ENCODE results near the gene SP1.

The SP1 gene

DNA sequence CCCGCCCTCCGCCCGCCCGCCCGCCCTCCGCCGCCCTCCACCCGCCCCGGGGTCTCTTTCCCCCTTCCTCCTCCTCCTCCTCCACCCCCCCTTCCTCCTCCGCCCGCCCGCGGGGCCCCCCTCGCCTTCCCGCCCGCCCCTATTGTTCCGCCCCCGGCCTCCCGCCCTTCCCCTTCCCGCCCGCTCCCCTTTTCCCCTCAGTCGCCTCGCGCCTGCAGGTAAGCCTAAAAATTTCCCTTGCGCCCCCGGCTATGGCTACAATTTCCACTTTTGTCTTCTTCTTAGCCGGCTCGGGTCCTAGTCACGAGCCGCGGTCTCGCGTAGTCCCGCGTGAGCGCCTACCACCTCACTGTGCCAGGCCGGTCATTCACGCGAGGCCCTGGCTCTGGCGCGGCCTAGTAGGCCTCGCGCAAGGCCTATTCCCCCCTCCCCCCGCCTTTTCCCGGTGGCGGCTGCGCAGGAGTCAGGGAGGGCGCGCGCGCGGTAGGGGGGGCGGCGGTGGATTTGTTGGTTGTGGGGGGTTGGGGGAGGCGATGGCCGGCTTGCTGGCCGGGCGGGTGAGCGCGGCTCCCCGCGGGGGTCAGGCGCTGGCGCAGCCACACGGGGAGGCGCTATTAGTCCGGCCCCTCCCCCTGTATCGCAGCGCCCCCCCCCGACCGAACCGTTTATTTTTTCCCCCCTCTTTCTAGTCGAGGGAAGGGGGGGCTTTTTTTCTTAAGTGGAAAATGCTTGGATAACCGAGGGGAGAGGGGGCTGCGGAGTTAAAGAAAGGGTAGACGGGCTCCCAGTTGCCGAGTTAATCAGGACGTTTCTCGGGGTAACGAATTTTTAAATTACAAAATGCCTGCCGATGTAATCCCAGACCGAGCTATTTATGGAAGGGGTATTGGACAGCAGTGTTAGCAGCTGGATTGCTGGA, 72.4 kb downstream of the SP1 start:
- DNase-seq: peak; percentile 88

DNA sequence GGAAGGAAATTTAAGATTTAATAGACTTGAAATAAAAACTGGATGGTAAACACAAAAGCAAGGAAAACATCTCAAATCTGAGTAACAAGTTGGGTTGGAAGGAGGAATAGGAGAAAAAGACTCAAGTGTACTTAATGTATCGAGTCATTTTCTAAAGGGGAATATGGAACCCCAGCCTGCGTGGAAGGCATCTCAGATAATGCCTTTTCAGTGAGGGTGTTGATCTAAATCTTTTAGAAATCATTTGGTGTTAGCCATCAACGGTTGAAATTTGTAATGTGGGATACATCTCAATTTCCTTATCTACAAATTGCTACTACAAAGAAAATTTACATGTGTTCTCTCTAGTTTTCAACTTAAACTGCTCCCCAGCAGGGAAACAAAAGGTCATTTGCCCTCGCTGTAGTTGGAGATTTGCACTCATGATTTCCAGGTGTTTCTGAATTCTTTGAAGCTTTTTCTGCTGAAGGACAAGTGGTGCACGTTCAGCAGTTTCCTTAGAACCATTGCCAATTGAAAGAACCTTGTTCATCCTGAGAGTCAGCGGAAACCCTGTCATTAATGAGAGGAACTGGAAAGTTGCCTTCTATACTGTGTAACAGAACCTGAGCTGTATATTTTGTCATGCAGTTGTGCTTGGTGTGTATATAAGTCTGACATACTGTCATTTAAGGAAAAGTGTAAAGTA, 74.1 kb downstream of the SP1 start:
- no peak for DNase-seq

DNA sequence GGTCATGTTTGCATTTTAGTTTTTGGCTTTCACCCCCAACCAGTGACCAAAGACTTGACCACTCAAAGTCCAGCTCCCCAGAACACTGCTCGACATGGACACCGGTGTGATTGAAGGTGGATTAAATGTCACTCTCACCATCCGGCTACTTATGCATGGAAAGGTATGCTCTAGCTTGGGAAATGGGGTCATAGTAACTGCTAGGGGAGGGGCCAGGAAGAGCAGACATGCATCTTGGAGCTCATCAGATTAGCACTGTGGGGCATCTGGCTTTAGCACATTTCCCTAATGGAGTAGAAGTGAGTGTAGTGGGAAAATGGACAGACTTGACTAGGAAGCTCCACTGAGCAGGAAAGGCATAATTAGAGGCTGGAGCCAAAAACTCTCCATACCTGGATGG, 74.7 kb downstream of the SP1 start:
- no peak for DNase-seq

DNA sequence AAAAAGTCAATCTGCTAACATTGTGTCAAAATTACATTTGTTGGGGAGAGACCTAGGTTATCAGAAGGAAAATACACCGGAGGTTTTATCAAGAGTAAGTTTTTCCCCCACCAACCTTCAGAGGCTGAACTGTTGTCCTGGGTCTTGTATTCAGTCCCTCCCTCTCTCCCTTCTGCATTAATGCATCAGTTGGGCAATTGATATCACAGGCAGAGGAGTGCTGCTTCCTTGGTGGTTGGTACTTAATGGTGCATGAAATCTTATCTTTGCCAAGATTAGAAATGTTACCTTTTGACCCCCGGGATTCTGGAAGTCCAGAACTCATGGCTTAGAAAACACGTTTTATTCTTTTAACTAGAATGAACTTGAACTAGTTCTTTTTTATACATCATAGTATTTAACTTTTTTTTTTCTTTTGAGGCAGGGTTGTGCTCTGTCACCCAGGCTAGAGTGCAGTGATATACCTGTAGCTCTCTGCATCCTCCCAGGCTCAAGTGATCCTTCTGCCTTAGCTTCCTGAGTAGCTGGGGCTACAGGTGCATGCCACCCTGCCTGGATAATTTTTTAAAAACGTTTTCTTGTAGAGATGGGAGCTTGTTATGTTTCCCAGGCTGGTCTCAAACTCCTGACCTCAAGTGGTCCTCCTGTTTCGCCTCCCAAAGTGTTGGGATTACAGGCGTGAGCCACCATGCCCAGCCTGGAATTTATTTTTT, 76.8 kb downstream of the SP1 start:
- DNase-seq: no peak

DNA sequence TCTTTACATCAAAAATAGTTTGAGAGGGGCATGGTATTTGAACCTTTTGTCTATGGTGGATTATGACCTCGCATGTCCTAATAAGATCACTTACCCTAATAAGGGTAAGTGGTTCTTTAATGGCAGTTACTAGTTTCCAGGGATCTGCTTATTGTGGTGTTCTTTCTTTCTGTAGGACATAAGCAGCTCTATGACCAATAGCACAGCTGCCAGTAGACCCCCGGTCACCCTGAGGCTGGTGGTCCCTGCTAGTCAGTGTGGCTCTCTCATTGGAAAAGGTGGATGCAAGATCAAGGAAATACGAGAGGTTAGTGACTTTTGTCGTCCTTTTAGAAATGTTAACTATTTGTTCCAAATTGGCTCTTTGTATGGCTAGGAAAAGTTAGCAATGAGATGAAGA, 79.1 kb downstream of the SP1 start:
- DNase-seq: no peak

DNA sequence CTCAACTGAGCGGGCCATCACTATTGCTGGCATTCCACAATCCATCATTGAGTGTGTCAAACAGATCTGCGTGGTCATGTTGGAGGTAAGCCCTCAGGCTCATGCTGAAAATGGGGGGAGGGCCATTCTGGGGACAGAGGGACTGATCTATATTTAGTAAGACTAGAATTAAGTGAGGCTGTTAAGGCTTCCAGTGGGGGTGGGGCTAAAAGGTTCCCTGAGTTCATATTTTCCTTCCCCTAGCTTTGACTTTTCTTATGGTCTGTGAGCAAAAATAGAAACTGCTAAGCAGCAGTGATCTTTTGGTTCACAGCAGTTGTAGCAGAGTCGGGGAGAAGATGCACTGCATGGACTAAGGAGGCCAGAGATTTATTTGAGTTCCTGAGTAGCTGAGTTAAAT, 81.1 kb downstream of the SP1 start:
- no peak for DNase-seq

DNA sequence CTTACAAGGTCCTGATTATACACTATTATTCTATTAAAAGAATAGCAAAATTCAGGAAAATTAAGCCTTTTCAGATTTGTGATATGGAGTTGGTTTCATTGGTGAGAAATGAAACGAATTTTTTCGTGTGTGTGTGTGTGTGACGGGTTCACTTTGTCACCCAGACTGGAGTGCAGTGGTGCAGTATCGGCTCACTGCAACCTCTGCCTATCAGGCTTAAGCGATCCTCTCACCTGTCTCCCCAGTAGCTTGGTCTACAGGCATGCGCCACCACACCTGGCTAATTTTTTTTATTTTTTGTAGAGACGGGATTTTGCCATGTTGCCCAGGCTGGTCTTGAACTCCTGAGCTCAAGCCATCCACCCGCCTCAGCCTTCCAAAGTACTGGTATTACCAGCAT, 81.6 kb downstream of the SP1 start:
- DNase-seq: no peak

DNA sequence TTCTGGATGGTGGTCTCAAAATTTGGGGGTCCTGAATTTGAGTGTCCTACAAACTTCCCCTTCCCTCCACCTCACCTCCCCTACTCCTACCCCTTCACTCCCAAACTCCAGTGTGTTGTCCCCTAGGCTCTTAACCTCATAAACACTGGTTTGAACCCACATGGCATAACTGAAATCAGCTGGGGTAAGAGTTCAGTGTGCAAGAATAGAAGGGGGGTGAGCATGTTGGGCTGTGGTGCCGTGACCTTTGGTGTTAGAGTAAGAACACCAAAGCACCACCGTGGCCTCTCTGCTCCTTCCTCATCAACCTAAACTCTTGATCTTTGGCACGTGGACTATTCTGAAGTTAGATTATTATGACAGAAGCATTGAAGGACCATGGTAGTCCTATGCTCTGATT, 83.0 kb downstream of the SP1 start:
- no peak for DNase-seq

DNA sequence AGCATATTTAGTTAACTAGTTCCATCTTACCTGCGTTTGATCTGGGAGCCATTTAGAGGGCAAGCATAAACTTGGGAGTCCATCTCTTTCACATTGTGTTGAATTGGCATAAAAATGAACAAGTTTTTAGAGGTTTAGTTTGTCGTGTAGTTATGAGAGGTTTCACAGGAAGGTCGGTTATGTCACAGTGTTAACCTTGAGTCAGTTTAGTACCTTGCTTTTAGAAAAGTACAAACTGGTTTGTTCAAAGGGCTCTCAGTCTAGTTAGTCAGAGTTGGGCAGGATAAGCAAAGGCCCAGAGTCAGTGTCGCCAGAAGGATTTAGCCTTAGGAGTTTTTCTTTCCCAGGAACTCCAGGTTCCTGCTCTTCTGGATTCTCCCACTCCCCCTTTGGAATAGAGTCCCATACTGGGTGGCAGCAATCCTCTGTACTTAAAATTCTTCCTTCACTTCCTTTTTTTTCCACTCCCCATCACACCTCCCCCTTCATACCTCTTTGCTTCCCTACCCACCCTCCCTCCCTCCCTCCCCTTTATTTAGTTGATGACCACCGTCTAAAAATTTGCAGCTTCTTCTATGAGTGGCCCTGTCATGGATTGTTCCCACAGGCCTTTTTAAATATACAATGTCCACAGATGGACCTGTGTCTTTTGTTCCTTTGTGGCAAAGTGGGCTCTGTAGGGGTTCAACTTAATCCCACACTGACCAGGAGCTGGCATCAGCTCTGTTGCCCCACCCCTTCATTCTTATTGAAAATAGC, 84.0 kb downstream of the SP1 start:
- no peak for DNase-seq

DNA sequence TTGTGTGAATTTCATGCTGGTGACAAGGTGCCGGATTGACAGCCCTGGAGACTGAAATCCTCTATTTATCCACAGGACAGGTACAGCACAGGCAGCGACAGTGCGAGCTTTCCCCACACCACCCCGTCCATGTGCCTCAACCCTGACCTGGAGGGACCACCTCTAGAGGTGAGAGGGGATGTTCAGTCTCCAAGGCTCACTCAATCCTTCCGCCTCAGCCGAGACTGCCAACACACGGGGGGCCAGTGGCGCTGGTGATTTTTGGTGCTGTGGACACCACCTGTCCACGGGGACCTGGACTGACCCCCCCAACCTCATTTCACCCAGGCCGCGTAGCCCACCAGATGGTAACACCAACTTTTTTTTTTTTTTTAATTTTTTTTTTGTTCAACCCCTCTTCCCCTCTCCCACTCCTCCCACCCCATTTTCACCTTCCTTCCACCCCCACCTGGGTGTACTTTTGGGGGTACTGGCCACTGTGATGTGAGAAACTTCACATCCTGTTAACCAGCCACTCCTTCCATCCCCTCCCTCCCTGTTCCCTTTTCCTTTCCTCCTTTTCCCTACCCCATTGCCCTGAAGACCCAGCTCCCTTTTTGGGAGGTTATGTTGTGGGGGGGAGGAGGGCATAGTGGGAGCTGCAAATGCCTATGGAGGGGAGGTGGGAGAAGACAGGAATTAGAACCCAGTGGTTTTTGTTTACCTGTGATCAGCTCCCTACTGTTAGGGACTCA, 84.9 kb downstream of the SP1 start:
- no peak for DNase-seq

DNA sequence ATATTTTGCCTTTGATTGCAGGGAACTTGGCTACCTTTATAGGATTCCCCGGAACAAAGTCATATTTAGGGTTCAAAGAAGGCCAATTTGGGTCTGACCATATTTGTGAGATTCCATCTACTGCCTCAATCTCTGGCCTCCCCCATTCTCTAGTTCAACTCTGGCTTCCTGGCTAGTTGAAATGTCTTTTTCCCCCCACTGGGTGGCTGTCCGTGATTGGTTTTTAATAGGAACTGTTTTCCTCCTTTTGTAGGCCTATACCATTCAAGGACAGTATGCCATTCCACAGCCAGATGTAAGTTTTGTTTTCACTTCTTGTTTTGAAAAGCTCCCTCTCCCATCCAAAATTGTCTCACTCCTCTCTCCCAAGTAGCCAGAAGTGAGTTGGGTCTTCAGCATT, 85.7 kb downstream of the SP1 start:
- no peak for DNase-seq
